ENCODE measurements around the gene MC3R.

GRCh38 chr20:56268536-56268935 lies 20.0 kb downstream of the MC3R start:
- TF ChIP-seq CTCF (conservative IDR thresholded peaks at IDR 0.05; ENCODE audit: low read depth, low read length) (no peak), EZH2 (IDR thresholded peaks at IDR 0.05; ENCODE audit: low read length, unreplicated experiment) (no peak)

Measured in PC-3 (cell line).